ENCODE data around the gene DIO1. TPM values are rescaled to one million over a fixed set of nuclear protein-coding genes. Genes with fewer than 3 reads are reported as not detected.

DIO1 gene
- total RNA-seq, 1 donor from 2014 or later, result not detected

GRCh38 chr1:53936430-53936829 lies 42.4 kb downstream of the DIO1 start:
- no peaks in the 10 kb centered on the region for H3K27me3 Mint-ChIP-seq (ENCODE audit: low read depth)
- H3K4me1 Mint-ChIP-seq, result peaks cover 2% of the 10 kb centered on the region
- no peak overlapping the region for H3K27ac Mint-ChIP-seq
- H3K4me3 Mint-ChIP-seq, result no peak overlapping the region
- no peak for TF ChIP-seq CTCF (IDR thresholded peaks at IDR 0.05; ENCODE audit: unreplicated experiment)
- H3K36me3 Mint-ChIP-seq, result peaks cover 55% of the 10 kb centered on the region
- no peak for DNase-seq (ENCODE audit: low spot score in 2 of 2, unreplicated experiment in 2 of 2)
- H3K9me3 Mint-ChIP-seq, result peaks cover 18% of the 10 kb centered on the region

GRCh38 chr1:53938136-53938830 lies 44.3 kb downstream of the DIO1 start:
- Mint-ChIP-seq H3K4me3 (no peak overlapping the region), H3K4me1 (peaks cover 2% of the 10 kb centered on the region), H3K27ac (no peak overlapping the region), H3K9me3 (peaks cover 16% of the 10 kb centered on the region), H3K27me3 (ENCODE audit: low read depth) (no peaks in the 10 kb centered on the region), H3K36me3 (peaks cover 43% of the 10 kb centered on the region)
- DNase-seq (ENCODE audit: low spot score in 2 of 2, unreplicated experiment in 2 of 2), result no peak
- no peak for TF ChIP-seq CTCF (IDR thresholded peaks at IDR 0.05; ENCODE audit: unreplicated experiment)

GRCh38 chr1:53942127-53942957 lies 48.4 kb downstream of the DIO1 start:
- H3K36me3 Mint-ChIP-seq, result peaks cover 13% of the 10 kb centered on the region
- no peak overlapping the region for H3K27ac Mint-ChIP-seq
- no peak for DNase-seq (ENCODE audit: low spot score in 2 of 2, unreplicated experiment in 2 of 2)
- peaks cover 20% of the 10 kb centered on the region for H3K4me1 Mint-ChIP-seq
- H3K27me3 Mint-ChIP-seq (ENCODE audit: low read depth), result no peaks in the 10 kb centered on the region
- H3K9me3 Mint-ChIP-seq, result no peaks in the 10 kb centered on the region
- no peak for TF ChIP-seq CTCF (IDR thresholded peaks at IDR 0.05; ENCODE audit: unreplicated experiment)
- H3K4me3 Mint-ChIP-seq, result no peak overlapping the region

GRCh38 chr1:53943090-53943489 lies 49.1 kb downstream of the DIO1 start:
- DNase-seq (ENCODE audit: low spot score in 2 of 2, unreplicated experiment in 2 of 2), result no peak
- Mint-ChIP-seq H3K36me3 (peaks cover 8% of the 10 kb centered on the region), H3K4me1 (peaks cover 27% of the 10 kb centered on the region), H3K27me3 (ENCODE audit: low read depth) (no peaks in the 10 kb centered on the region), H3K27ac (no peak overlapping the region), H3K4me3 (no peak overlapping the region), H3K9me3 (no peaks in the 10 kb centered on the region)
- no peak for TF ChIP-seq CTCF (IDR thresholded peaks at IDR 0.05; ENCODE audit: unreplicated experiment)

DNA sequence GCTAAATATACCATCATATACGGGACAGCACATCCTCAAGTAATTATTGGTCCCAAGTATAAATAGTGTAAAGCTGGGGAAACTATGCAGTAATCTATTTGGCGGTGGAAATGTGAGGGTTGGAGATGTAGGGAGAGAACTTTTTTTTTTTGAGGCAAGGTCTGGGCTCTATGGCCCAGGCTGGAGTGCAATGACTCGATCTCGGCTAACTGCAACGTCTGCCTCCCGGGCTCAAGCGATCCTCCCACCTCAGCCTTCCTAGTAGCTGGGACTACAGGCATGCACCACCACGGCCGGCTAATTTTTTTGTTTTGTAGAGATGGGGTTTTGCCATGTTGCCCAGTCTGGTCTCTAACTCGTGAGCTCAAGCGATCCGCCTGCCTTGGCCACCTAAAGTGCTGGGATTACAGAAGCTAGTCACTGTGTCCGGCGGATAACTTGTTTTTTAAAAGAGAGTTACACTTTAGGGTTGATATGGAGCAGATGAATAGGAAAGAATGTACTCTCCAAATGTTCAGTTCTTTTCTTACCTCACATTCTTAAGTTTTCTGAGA lies 49.6 kb downstream of the DIO1 start:
- Mint-ChIP-seq H3K36me3 (peaks cover 5% of the 10 kb centered on the region), H3K27me3 (ENCODE audit: low read depth) (no peaks in the 10 kb centered on the region), H3K4me3 (peak overlapping the region; percentile 50), H3K27ac (peak overlapping the region; percentile 73), H3K4me1 (peaks cover 32% of the 10 kb centered on the region), H3K9me3 (no peaks in the 10 kb centered on the region)
- no peak for TF ChIP-seq CTCF (IDR thresholded peaks at IDR 0.05; ENCODE audit: unreplicated experiment)
- no peak for DNase-seq (ENCODE audit: low spot score in 2 of 2, unreplicated experiment in 2 of 2)
